ENCODE data around the gene NLRC3.
A peak's percentile ranks its signal among the peaks of the same experiment; 100 is the strongest.

NLRC3 gene

DNA sequence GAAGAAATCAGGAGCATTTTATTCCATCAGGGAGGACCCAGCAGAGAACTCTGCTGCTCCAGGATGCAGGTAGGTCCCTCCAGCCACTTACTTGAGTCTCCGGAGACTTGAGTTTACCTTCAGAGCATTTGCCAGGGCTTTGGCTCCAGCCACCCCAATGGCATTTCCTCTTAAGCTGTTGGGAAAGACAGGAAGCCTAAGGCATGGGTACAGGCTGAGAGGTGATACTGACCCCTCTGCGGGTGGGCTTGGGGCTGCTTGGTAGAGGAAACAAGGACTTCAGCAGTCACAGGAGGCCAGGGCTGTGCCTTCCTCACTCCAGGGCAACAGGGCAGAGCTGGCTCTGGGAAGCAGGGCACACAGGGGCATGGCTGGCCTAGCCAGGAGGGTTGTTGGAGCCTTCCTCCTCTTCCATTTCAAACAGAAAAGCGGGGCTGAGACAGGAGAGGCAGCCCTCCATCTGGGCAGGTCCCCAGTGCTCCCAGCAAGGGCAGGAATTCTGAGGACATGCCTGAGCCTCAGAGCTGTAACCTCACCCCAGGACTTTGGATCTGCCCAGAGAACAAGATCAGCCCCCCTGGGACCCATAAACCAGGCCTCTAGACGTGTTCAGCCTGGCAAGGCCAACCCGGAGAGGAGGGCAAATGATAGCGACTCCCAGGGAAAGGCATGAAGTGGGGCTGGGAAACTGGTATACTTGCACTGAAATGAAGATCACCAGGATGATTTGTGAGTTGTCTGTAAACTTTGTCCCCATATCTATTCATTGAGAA lies 34.4 kb downstream of the NLRC3 start:
- no peak for DNase-seq

DNA sequence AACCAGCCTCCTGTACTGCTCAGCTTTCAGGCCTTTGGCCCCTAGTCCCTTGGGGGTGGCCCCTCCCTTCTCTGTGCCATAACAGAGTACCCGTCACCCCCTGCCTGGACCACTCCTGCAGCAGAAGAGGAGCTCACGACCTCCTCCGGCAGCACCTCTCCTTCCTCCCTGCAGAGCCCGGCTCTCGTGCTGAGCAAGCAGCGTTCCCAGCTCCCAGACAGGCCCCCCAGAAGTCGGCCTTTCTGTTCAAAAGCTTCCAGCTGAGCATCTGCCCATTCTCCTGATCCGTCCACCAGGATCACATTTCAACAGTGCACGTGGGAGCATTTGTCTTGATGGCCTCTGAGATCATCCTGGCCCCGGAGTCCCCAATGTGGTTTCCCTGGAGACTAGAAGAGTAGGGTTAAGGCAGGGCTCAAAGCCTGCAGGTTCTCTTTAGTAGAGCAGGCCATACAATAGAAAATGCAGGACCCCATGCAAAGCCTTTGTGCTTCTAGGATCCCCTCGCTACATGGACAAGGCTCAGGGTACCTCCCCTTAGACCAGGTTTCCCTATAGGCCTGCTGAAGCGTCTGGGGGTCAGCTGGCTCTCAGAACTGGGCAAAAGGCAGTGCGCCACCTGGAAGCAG lies 35.6 kb downstream of the NLRC3 start:
- DNase-seq = no peak

DNA sequence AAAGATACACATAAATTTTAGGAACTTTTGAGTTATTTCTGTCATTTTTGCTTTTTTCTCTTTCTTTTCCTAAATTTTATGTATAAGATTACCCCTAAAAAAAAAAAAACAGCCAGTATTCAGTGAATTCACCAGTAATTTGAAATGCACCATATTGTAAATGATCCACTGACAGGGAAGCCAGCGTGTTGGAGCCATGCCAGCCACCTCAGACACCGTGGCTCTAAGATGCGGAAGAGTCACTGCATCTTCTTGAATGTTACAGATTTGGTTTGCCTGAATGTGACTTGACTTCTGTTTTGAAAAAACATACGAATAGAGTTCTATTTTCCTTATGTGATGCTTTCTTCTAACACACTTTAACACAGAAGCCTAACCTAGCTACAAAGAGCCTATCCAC lies 39.0 kb downstream of the NLRC3 start:
- DNase-seq = no peak

DNA sequence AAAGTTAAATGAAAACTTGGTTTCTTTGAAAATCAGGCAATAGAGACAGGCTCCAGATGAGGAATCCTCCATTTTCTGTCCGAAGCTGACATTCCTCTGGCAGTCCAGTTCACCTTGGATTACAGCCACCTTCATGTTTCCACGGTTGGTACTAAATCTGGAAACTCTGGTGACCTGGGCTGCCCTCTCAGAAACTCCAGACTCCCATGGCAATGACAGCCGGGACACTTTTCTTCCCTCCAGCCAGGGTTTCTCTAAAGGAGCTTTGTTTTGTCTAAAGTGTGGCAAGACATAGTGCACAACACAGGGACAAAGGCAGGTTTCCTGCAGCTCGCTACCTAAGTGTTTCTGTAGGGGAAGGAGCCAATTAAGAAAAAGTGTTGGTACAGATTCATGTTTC lies 40.4 kb downstream of the NLRC3 start:
- no peak for DNase-seq

GRCh38 chr16:3536271-3536731 lies 40.9 kb downstream of the NLRC3 start:
- no peak for DNase-seq

- DNase-seq = no peak
Measured at GRCh38 chr16:3534126-3534525, 43.1 kb downstream of the NLRC3 start.

- no peak for DNase-seq
Measured at GRCh38 chr16:3532741-3533140, 44.5 kb downstream of the NLRC3 start.

- DNase-seq = no peak
Measured at GRCh38 chr16:3530371-3530914, 46.8 kb downstream of the NLRC3 start.

DNA sequence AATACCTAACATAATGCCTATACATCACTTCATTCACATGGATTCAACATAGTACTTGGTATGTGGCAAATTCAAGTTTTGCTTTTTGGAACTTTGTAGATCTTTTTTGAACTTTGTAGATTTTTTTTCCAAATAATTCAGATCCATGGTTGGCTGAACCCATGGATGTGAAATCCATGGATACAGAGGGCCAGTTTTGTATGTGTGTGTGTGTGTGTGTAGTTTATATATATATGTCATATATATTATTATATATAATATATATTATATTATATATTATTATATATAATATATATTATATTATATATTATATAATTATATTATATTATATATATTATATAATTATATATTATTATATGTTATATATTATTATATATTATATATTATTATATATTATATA lies 48.0 kb downstream of the NLRC3 start:
- DNase-seq = no peak

- no peak for DNase-seq
Measured at GRCh38 chr16:3528406-3528805, 48.8 kb downstream of the NLRC3 start.

DNA sequence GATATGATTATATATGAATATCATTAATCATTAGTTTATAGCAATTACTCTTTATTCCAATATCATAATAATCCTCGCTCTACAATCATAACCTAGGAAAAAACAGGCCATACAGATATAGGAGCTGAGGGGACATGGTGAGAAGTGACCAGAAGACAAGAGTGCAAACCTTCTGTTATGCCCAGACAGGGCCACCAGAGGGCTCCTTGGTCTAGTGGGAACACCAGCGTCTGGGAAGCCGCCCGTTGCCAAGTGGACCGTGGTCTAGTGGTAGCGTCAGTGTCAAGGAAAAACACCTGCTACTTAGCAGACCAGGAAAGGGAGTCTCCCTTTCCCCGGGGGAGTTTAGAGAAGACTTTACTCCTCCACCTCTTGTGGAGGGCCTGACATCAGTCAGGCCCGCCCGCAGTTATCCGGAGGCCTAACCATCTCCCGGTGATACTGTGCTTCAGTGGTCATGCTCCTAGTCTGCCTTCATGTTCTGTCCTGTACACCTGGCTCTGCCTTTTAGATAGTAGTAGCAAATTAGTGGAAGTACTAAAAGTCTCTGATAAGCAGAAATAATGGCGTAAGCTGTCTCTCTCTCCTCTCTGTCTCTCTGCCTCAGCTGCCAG lies 49.9 kb downstream of the NLRC3 start:
- peak; percentile 63 for DNase-seq

DNA sequence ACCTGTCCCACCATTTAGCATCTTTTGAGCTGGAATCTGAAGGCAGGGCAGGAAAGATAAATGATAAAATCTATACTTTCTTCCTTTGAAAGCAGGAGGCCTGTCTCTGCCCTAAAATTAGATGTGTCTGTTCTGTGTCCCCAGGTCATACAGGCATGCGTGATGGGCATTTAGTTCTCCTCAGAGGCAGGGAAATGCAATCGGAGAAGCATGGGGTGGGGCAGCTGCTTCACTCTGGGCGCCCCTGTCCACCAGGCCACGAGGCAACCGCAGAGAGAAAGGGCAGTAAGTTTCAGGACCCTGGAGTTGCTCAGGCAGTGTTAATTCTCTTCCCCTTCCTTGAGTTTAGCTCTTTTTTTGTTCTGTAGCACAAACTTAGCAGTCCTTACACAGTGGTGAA lies 51.3 kb downstream of the NLRC3 start:
- no peak for DNase-seq

DNA sequence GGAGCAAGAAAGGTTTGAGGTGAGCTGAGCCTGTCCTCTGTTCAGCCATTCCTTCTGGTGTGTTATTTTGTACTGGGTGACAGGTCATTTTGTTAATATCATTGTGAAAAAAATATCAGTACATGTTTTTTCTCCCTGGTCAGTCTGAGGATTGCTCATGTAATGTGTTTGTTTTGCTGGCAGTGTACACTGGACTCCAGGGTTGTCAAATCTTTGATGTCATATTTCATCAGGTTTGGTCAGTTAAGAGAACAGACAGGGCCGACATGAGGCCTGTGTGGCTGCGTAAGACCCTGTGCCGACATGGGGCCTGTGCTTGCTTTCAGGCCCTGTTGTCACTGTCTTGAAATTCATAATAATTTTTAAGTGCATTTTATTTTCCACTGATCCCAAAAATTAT lies 53.9 kb downstream of the NLRC3 start:
- no peak for DNase-seq

DNA sequence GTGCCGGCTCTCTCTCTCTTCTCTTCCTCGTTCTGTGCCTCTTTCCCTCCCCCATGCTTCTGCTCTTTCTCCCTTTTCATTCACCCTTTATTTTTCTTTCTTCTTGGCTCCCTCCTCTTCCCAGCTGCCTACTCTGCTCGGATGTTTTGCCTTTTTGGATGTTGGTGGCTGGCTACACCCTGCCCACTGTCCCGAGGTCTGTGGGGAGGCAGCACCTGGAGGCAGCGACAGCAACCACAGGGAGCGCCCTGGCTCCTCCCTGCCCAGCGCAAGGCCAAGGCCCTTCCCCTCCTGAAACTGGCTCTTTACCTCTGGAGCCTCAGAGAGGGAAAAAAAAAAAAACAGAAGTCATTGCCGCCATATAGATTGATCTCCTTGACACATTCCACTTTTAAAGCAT lies 56.4 kb downstream of the NLRC3 start:
- DNase-seq = no peak

DNA sequence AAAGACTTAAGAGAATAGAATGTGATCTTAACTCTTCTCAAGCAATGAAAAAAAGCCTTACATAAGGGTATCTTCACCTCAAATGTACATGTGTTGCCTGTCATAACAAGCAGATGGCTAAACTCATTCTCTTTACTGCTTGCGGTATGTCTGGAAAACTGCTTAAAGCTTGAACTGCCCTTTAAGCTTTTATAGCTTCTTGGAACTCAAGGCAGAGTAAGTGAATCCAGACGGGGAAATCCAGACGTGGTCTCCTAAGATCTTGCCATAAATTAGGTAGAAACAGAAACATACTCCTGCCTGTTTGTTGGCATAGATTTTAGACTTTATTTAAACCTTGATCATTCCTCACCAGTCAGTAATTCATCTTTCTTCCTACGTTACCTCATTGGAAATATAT lies 56.8 kb downstream of the NLRC3 start:
- DNase-seq = no peak

DNA sequence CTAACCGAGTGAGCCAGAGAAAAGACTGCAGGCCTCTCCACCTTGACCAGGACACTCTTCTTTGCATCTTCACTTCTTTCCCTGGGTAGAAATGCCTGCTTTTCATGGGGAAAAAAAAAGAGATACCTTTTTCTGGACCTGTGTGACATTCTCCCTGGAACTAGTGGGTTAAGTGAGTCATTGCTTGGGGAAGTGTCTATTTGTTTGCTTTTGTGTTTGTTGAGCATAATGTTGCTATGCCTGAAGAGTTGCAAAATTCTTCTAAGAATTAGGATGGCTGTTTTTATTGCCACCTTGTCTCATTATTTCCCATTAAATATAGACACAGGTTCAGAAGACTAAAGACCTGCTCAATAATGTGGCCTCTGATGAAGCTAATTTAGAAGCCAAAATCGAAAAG lies 57.6 kb downstream of the NLRC3 start:
- no peak for DNase-seq

GRCh38 chr16:3518986-3519348 lies 58.2 kb downstream of the NLRC3 start:
- no peak for DNase-seq

DNA sequence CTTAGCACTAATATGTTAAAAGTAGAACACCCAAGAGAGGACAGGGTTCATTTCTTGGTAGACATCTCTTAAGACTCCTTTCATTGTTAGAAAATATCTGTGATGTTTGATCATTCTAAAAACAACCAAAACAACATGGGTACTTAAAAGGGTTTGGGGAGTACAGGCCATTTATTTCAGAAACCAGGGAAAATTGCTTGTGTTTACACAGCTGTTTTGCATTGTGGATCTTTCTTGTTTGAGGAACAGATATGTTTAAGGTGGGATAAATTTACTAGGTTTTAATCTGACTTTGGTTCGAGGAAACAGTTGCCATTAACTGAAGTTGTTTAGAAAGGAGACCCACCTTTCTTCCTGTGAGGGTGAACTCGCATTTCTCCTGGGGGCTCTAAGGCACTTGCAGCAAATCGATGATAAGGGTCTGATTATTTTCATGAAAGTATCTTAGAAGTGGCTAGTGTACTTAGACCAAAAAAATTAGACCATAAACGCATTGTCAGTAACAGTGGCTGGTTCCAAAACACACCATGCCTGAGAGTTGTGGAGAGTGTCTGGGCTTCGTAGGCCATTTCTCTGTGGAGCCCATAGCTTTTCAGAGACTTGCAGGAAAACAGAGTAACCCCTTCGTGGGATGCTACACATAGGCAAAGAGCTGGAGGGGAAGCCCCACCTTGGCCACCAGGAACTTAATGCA lies 58.8 kb downstream of the NLRC3 start:
- no peak for DNase-seq

DNA sequence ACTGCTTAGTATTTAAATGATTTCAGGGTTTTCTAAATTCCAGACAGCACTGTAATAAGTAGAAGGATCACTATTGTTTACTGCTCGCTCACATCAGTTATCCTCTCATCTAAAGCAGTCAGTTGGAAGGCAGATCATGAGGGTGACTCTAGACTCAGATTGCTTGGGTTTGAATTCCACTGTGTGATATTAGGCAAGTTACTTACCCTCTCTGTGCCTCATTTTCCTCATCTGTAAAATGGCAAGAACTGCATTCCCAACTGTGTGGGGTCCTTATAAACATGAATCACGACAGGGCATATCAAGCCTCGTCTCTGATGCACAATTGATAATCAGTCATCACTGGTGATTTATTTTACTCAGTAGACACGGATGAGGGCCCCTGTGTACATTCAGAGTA lies 61.3 kb downstream of the NLRC3 start:
- no peak for DNase-seq

DNA sequence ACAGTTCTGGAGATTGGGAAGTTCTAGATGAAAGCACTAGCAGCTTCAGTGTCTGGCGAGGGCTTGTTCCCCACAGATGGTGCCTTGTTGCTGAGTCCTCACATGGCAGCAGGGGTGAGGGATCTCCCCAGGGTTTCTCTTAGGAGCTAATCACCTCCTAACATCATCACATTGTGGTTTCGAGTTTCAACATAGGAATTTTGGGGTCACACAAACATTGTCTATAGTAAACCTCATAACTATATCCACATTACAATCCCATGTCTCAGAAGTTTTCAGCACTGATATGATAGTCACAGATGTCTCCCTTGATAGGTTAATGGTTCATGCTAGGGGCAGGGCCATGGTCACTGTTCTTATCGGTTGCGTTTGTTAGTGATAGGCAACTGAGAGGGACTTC lies 62.6 kb downstream of the NLRC3 start:
- no peak for DNase-seq

DNA sequence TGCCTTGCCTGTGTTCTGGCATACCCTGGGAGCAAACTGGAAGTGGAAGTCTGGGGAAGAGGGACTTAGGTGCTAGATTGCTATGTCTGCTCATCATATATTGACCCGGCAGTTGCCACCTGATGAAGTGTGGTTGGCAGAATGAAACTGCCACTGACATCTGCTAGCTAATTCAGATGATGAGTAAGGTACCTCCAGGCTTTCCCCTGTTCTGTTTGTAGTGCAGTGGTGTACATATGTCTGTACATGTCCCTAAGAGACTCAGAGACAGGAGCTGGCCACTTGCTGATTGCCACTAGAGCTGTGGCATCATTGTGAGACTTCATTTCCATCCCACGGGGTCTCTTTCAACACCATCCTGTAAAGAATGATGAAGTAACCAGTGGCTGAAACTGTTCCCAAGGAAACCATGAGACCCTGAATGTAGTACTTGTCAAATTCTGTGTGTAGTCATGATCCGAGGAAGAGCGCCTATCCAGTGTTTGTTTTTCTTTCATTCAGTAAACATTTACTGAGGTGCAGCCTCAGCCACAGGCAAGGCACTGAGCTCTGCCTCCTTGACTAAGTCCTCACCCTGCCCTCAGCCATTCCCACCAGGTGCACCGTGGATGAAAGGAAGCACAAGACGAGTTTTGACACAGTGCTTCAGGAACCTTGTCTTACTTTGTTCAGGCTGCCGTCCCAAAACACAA lies 63.2 kb downstream of the NLRC3 start:
- DNase-seq = no peak

- no peak for DNase-seq
Measured at GRCh38 chr16:3511286-3512180, 65.7 kb downstream of the NLRC3 start.

Data from NCI-H1092 (cell line).